ENCODE results near the gene ZNF470. TPM values are rescaled to one million over a fixed set of nuclear protein-coding genes. Genes with fewer than 3 reads are reported as not detected.

ZNF470 gene
- total and polyA plus RNA-seq, 2 of the 13 experiments (the other 11 are each of a cell fraction or from before 2014, with no cell fraction given) = not detected

DNA sequence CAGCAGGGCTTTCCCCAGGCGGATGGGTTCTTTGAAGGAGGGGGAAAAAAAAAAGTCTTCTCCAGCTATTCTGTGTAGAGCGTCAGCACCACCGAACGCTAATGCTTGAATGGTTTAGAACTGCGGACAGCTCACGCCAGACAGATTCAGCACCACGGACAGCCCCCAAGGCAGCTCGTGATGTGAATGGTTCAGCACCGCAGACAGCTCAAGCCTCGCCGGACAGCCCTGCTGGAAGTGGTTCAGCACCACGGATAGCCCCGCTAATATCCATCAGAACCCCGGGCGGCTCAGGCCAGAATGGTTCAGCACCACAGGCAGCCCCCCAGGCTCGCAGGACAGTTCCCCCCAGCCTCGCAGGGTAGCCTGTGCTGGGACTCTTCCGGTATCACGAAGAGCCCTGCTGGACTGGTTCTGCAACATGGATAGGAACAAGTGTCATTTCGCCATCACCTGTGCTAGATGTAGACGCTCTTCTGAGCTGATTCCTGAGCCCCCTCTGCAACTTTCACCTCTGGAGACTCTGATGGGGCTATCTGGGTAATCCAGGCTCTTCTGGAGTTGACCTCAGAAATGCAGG lies 70.8 kb downstream of the ZNF470 start (continued):
- TF ChIP-seq, protein P1, sequence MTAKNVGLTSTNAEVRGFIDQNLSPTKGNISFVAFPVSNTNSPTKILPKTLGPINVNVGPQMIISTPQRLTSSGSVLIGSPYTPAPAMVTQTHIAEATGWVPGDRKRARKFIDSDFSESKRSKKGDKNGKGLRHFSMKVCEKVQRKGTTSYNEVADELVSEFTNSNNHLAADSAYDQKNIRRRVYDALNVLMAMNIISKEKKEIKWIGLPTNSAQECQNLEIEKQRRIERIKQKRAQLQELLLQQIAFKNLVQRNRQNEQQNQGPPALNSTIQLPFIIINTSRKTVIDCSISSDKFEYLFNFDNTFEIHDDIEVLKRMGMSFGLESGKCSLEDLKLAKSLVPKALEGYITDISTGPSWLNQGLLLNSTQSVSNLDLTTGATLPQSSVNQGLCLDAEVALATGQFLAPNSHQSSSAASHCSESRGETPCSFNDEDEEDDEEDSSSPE (CRISPR knock-in tag; IDR thresholded peaks at IDR 0.05) = peak; percentile 84
- TF ChIP-seq, protein P2, sequence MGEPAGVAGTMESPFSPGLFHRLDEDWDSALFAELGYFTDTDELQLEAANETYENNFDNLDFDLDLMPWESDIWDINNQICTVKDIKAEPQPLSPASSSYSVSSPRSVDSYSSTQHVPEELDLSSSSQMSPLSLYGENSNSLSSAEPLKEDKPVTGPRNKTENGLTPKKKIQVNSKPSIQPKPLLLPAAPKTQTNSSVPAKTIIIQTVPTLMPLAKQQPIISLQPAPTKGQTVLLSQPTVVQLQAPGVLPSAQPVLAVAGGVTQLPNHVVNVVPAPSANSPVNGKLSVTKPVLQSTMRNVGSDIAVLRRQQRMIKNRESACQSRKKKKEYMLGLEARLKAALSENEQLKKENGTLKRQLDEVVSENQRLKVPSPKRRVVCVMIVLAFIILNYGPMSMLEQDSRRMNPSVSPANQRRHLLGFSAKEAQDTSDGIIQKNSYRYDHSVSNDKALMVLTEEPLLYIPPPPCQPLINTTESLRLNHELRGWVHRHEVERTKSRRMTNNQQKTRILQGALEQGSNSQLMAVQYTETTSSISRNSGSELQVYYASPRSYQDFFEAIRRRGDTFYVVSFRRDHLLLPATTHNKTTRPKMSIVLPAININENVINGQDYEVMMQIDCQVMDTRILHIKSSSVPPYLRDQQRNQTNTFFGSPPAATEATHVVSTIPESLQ (CRISPR knock-in tag; conservative IDR thresholded peaks at IDR 0.05) = peak; percentile 100
- TF ChIP-seq SIN3A (IDR thresholded peaks at IDR 0.05; ENCODE audit: borderline replicate concordance, low read depth, low read length) = peak; percentile 99
- TF ChIP-seq SOX6 (IDR thresholded peaks at IDR 0.05) = no peak
- TF ChIP-seq SOX6 (CRISPR knock-in tag; IDR thresholded peaks at IDR 0.05) = peak; percentile 59
- TF ChIP-seq, protein P3, sequence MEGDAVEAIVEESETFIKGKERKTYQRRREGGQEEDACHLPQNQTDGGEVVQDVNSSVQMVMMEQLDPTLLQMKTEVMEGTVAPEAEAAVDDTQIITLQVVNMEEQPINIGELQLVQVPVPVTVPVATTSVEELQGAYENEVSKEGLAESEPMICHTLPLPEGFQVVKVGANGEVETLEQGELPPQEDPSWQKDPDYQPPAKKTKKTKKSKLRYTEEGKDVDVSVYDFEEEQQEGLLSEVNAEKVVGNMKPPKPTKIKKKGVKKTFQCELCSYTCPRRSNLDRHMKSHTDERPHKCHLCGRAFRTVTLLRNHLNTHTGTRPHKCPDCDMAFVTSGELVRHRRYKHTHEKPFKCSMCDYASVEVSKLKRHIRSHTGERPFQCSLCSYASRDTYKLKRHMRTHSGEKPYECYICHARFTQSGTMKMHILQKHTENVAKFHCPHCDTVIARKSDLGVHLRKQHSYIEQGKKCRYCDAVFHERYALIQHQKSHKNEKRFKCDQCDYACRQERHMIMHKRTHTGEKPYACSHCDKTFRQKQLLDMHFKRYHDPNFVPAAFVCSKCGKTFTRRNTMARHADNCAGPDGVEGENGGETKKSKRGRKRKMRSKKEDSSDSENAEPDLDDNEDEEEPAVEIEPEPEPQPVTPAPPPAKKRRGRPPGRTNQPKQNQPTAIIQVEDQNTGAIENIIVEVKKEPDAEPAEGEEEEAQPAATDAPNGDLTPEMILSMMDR (CRISPR knock-in tag; IDR thresholded peaks at IDR 0.05) = 0 out of 2 replicates have a peak, but pooled peaks have one; percentile 9
- TF ChIP-seq MAZ (IDR thresholded peaks at IDR 0.05; ENCODE audit: borderline replicate concordance, low read depth, low read length) = no peak
- TF ChIP-seq MAZ (CRISPR knock-in tag; IDR thresholded peaks at IDR 0.05; ENCODE audit: low read depth) = peak; percentile 97
- TF ChIP-seq, protein P4, sequence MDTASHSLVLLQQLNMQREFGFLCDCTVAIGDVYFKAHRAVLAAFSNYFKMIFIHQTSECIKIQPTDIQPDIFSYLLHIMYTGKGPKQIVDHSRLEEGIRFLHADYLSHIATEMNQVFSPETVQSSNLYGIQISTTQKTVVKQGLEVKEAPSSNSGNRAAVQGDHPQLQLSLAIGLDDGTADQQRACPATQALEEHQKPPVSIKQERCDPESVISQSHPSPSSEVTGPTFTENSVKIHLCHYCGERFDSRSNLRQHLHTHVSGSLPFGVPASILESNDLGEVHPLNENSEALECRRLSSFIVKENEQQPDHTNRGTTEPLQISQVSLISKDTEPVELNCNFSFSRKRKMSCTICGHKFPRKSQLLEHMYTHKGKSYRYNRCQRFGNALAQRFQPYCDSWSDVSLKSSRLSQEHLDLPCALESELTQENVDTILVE (CRISPR knock-in tag; IDR thresholded peaks at IDR 0.05) = peak; percentile 100
- TF ChIP-seq ZNF709 (CRISPR knock-in tag; IDR thresholded peaks at IDR 0.05) = peak; percentile 100
- TF ChIP-seq, protein P5, sequence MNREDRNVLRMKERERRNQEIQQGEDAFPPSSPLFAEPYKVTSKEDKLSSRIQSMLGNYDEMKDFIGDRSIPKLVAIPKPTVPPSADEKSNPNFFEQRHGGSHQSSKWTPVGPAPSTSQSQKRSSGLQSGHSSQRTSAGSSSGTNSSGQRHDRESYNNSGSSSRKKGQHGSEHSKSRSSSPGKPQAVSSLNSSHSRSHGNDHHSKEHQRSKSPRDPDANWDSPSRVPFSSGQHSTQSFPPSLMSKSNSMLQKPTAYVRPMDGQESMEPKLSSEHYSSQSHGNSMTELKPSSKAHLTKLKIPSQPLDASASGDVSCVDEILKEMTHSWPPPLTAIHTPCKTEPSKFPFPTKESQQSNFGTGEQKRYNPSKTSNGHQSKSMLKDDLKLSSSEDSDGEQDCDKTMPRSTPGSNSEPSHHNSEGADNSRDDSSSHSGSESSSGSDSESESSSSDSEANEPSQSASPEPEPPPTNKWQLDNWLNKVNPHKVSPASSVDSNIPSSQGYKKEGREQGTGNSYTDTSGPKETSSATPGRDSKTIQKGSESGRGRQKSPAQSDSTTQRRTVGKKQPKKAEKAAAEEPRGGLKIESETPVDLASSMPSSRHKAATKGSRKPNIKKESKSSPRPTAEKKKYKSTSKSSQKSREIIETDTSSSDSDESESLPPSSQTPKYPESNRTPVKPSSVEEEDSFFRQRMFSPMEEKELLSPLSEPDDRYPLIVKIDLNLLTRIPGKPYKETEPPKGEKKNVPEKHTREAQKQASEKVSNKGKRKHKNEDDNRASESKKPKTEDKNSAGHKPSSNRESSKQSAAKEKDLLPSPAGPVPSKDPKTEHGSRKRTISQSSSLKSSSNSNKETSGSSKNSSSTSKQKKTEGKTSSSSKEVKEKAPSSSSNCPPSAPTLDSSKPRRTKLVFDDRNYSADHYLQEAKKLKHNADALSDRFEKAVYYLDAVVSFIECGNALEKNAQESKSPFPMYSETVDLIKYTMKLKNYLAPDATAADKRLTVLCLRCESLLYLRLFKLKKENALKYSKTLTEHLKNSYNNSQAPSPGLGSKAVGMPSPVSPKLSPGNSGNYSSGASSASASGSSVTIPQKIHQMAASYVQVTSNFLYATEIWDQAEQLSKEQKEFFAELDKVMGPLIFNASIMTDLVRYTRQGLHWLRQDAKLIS (CRISPR knock-in tag; IDR thresholded peaks at IDR 0.05) = peak; percentile 97
- no peak for TF ChIP-seq MAFK (conservative IDR thresholded peaks at IDR 0.05 in 1 of 2, IDR thresholded peaks at IDR 0.05 in 1 of 2; ENCODE audit: low read length in 2 of 2)
- peak; percentile 74 for TF ChIP-seq PHF8 (CRISPR knock-in tag; IDR thresholded peaks at IDR 0.05)
- peak; percentile 59 for TF ChIP-seq SRSF1 (optimal IDR thresholded peaks at IDR 0.05; ENCODE audit: low read depth, low read length)
- TF ChIP-seq ZNF780A (CRISPR knock-in tag; IDR thresholded peaks at IDR 0.05) = peak; percentile 99
- TF ChIP-seq, protein P6, sequence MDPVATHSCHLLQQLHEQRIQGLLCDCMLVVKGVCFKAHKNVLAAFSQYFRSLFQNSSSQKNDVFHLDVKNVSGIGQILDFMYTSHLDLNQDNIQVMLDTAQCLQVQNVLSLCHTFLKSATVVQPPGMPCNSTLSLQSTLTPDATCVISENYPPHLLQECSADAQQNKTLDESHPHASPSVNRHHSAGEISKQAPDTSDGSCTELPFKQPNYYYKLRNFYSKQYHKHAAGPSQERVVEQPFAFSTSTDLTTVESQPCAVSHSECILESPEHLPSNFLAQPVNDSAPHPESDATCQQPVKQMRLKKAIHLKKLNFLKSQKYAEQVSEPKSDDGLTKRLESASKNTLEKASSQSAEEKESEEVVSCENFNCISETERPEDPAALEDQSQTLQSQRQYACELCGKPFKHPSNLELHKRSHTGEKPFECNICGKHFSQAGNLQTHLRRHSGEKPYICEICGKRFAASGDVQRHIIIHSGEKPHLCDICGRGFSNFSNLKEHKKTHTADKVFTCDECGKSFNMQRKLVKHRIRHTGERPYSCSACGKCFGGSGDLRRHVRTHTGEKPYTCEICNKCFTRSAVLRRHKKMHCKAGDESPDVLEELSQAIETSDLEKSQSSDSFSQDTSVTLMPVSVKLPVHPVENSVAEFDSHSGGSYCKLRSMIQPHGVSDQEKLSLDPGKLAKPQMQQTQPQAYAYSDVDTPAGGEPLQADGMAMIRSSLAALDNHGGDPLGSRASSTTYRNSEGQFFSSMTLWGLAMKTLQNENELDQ (CRISPR knock-in tag; IDR thresholded peaks at IDR 0.05; ENCODE audit: borderline replicate concordance) = peak; percentile 99
- no peak for TF ChIP-seq HDAC6 (IDR thresholded peaks at IDR 0.05; ENCODE audit: low read depth, low read length)
